ENCODE measurements around the gene LRRC37B.
"Not testable (repeated sequence)": the region's sequence is repeated elsewhere in the genome, so short reads cannot be mapped to it uniquely, and the experiment has no call there.

LRRC37B gene

DNA sequence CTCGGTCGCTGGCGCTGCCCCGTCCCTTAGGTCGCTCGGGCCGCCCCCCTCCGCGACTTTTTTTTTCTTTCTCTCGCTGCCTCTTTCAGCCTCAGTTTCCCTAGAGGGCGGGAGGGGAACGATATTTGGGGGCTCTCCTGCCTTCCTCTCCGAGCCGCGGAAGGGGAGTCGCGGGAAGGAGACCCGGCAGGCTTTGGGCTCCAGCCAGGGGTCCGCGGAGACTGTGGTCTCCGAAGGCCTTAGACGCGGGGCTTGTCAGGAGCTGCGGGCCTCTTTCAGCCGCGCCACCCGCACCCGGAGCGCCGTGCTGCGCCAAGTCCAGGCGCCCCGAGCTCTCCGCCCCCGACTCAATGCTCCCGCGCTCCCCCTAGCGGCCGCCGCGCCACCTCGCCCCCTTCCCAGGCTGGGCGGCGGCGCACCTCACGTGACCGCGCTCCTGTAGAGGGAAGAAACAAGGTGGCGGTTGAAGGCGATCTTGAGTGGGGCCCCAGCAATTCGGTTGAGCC lies at the start of gene LRRC37B:
TSS of gene LRRC37B (plus strand) at position 427 of the 506 bp plus-strand sequence. CDS start 14,010 bp downstream, outside the sequence.
- peak; percentile 69 for DNase-seq

- DNase-seq, result not testable (repeated sequence)
Observed at GRCh38 chr17:31964131-31964530, 43.1 kb upstream of the LRRC37B start.

GRCh38 chr17:31967648-31968047 lies 39.5 kb upstream of the LRRC37B start:
- DNase-seq, result no peak

- not testable (repeated sequence) for DNase-seq
Observed at GRCh38 chr17:31970416-31970815, 36.8 kb upstream of the LRRC37B start.

DNA sequence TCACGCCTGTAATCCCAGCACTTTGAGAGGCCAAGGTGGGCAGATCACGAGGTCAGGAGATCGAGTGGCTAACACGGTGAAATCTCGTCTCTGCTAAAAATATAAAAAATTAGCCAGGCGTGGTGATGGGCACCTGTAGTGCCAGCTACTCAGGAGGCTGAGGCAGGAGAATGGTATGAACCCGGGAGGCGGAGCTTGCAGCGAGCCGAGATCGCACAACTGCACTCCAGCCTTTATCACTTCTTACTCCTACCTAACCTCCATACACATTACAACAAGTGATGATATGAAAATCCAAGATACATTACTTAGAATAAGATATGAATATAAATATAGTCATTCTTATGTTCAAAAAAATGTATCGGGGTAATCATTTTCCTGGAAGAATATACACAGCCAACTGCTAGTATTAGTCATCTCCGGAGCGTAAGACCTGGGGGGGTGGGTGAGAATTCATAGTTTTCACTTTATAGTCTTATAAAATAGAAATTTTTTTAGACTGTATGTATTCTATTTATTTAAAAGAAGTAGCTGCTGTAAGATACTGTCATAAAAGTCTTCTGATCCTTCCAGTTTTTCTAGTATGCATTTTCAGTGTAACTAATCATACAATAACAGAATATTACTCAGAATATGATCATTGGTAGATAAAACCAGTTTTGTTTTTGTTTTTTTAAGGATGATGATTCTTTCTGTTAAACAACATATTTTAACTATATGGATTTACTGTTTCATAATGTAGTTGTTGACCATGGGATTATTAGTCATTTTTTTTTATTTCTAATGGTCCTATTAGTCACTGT lies 32.7 kb upstream of the LRRC37B start:
- DNase-seq, result peak; percentile 63

GRCh38 chr17:31975391-31975790 lies 31.8 kb upstream of the LRRC37B start:
- DNase-seq, result not testable (repeated sequence)

DNA sequence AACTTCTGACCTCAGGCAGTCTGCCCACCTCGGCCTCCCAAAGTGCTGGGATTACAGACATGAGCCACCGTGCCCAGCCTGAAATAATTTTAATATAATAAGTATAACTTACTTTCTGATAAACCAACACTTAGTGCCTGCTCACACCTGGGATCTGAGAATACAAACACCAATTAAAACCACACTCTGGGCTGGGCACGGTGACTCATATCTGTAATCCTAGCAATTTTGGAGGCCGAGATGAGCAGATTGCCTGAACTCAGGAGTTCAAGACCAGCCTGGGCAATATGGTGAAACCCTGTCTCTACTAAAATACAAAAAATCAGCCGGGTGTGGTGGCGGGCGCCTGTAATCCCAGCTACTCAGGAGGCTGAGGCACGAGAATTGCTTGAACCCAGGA lies 15.4 kb upstream of the LRRC37B start:
- DNase-seq, result not testable (repeated sequence)

DNA sequence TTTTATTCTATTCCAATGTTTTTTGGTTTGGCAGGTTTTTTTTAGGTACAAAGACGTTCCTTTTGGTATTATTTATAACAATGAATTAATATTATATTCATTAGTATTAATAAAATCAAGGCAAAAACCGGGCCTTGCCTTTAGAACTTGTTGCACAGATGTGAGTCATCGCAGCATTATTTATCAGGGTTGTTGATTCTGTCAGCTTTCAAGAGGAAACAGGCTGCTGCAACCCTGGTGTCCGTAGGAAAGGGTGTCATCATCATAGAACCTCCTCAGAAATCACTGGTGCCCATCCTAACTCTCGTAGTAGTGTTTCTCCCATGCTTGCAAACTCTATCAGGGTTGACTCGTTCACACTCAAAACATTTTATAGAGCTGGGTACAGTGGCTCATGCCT lies 10.2 kb upstream of the LRRC37B start:
- no peak for DNase-seq

GRCh38 chr17:32007463-32008298 lies 498 bp downstream of the LRRC37B start:
- no peak for DNase-seq

GRCh38 chr17:32009262-32009542 lies 2.0 kb downstream of the LRRC37B start:
- DNase-seq, result no peak

DNA sequence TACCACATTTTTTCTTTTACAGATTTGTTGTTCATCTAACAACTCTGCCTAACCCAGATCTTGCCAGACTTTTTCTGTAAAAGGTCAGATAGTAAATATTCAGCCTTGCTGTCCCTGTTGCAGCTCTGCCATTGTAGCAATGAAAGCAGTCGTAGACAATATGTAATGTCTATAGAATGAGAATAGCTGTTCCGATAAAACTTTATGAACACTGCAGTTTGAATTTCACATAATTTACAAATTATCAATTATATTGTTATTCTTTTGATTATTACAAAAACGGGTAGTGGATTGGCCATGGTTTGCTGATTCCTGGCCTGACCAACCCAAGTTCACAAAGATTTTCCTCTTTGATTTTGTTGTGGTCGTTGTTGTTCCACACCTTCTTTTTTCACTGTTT lies 2.9 kb downstream of the LRRC37B start:
- DNase-seq, result no peak

- peak; percentile 66 for DNase-seq
Observed at GRCh38 chr17:32015245-32016013, 8.2 kb downstream of the LRRC37B start.

DNA sequence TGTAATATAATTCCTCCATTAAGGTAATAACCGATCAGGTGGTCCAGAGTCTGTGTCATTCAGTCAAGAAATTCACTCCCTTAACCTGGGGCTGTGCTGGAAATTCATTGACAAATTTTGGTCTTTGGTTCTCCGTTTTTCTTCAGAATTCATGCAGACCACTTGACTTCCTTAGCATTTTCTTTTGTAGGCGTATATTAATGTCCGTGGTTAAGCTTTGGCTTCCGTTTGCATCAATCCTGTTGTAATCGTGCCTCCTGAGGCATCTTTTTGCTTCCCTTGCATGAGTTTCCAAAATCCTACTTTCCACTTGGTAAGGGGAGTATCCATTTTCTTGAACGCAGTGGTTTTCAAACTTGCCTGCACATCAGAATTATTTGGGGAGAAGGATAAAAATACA lies 9.0 kb downstream of the LRRC37B start:
- DNase-seq, result no peak

- no peak for DNase-seq
Observed at GRCh38 chr17:32019228-32019627, 12.0 kb downstream of the LRRC37B start.

GRCh38 chr17:32020943-32021614 lies 13.9 kb downstream of the LRRC37B start:
- no peak for DNase-seq

GRCh38 chr17:32021615-32021955 lies 14.4 kb downstream of the LRRC37B start:
- DNase-seq, result no peak

DNA sequence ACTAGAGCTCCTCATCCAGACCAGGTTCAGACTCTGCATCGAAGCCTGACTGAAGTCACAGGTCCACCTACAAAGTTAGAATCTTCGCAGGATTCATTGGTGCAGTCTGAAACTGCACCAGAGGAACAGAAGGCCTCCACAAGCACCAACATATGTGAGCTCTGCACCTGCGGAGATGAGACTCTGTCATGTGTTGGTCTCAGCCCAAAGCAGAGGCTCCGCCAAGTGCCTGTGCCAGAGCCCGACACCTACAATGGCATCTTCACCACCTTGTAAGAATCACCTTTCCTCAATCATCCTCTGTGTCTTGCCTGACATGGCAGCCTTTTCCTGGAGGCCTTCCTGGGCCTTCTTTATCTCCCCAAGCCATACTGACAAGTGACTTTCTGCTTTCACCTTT lies 15.4 kb downstream of the LRRC37B start:
- not testable (repeated sequence) for DNase-seq

- not testable (repeated sequence) for DNase-seq
Observed at GRCh38 chr17:32027271-32027670, 20.1 kb downstream of the LRRC37B start.

DNA sequence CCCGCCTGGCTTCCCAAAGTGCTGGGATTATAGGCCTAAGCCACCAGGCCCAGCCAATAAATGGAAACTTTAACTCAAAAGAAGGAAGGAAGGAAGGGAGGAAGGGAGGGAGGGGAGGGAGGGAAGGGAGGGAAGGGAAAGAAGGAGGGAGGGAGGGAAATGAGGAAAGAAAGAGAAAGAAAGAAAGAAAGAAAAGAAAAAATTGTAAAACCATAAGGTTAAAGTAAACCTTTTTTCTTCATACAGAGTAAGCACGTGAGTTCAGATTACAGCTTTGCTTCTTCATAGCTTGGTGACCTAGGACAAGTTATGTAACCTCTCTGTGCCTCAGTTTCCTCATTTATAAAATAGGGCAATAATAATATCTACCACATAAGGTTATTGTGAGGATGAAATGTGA lies 26.0 kb downstream of the LRRC37B start:
- DNase-seq, result no peak

DNA sequence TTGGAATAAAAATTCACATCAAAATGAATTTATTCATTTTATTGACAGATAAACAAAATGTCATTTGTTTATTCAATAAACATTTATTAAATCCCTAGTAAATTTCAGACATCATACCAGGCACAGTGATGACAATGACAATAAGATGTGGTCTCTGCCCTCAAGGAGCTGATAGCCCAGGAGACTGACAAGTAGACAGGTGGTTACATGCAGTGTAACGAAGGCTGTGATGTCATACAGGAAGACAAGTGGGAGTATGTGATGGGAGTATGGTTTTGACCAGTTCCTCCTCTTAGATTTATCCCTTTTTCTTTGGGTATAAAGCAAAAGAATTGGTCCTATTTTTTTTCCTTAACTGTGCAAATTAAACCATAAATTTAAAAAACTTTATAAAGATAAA lies 26.6 kb downstream of the LRRC37B start:
- DNase-seq, result not testable (repeated sequence)

GRCh38 chr17:32040246-32040645 lies 33.1 kb downstream of the LRRC37B start:
- DNase-seq, result not testable (repeated sequence)

GRCh38 chr17:32041306-32041875 lies 34.2 kb downstream of the LRRC37B start:
- DNase-seq, result not testable (repeated sequence)

Data from HCEC 1CT (cell line).